CD4-positive, alpha-beta T cell treated with Interferon alpha-2 for 1 hour (primary cell): ENCODE measurements around the gene PMS1.
"Not testable (repeated sequence)": the region's sequence is repeated elsewhere in the genome, so short reads cannot be mapped to it uniquely, and the experiment has no call there.

Experiments used
- DNase-seq, 2 donors: peaks; one replicate each; pipeline ENCODE4 v3.0.0-alpha.2; 2020 to 2022

Gene PMS1

GRCh38 chr2:189818249-189819038 is 34.2 kb downstream of the PMS1 start:
- DNase-seq, result no peak

GRCh38 chr2:189819297-189819704 is 35.1 kb downstream of the PMS1 start:
- no peak for DNase-seq

- DNase-seq, result no peak
Observed at GRCh38 chr2:189821953-189822748, 37.9 kb downstream of the PMS1 start.

- DNase-seq, result no peak
Observed at GRCh38 chr2:189824694-189825396, 40.6 kb downstream of the PMS1 start.

GRCh38 chr2:189826039-189826438 is 41.8 kb downstream of the PMS1 start:
- DNase-seq, result no peak

GRCh38 chr2:189829102-189829833 is 45.0 kb downstream of the PMS1 start:
- no peak for DNase-seq

- DNase-seq, result no peak
Observed at GRCh38 chr2:189830510-189830909, 46.3 kb downstream of the PMS1 start.

GRCh38 chr2:189834059-189834458 is 49.8 kb downstream of the PMS1 start:
- no peak for DNase-seq

GRCh38 chr2:189834642-189835041 is 50.4 kb downstream of the PMS1 start:
- not testable (repeated sequence) for DNase-seq

GRCh38 chr2:189835855-189836558 is 51.8 kb downstream of the PMS1 start:
- DNase-seq, result no peak

- no peak for DNase-seq
Observed at GRCh38 chr2:189836644-189837043, 52.4 kb downstream of the PMS1 start.

GRCh38 chr2:189837326-189837725 is 53.1 kb downstream of the PMS1 start:
- no peak for DNase-seq

- DNase-seq, result no peak
Observed at GRCh38 chr2:189841019-189841418, 56.8 kb downstream of the PMS1 start.

- no peak for DNase-seq
Observed at GRCh38 chr2:189848276-189848675, 64.0 kb downstream of the PMS1 start.

- DNase-seq, result no peak
Observed at GRCh38 chr2:189849550-189849949, 65.3 kb downstream of the PMS1 start.

- DNase-seq, result no peak
Observed at GRCh38 chr2:189851174-189851826, 67.0 kb downstream of the PMS1 start.

GRCh38 chr2:189854187-189854586 is 69.9 kb downstream of the PMS1 start:
- DNase-seq, result no peak

- DNase-seq, result no peak
Observed at GRCh38 chr2:189854940-189855339, 70.7 kb downstream of the PMS1 start.

GRCh38 chr2:189858291-189858690 is 74.0 kb downstream of the PMS1 start:
- DNase-seq, result no peak

GRCh38 chr2:189860161-189860560 is 75.9 kb downstream of the PMS1 start:
- DNase-seq, result no peak

GRCh38 chr2:189862751-189863150 is 78.5 kb downstream of the PMS1 start:
- no peak for DNase-seq

- DNase-seq, result no peak
Observed at GRCh38 chr2:189865826-189866225, 81.6 kb downstream of the PMS1 start.
